Measurements from ENCODE around the gene SMCO1.

DNA sequence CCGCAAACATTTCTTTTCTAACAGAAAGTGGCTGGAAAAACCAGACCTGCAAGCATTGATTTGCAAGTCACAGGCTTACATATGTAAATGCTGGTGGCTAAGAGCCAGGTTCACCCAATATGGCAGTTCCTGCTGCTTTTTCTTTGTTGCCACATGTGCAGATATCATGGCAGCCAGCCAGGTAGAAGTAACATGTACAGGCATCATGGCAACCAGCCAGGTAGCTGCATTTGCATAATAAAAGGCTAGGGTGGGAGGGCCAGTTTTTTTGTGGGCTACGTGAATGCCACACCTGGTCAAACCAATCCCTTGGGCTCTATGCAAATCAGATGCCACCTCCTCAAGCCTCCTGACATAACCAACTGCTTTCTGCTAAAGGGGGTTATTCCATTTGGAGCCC is 2.8 kb upstream of the SMCO1 start:
- TF ChIP-seq, protein P1, sequence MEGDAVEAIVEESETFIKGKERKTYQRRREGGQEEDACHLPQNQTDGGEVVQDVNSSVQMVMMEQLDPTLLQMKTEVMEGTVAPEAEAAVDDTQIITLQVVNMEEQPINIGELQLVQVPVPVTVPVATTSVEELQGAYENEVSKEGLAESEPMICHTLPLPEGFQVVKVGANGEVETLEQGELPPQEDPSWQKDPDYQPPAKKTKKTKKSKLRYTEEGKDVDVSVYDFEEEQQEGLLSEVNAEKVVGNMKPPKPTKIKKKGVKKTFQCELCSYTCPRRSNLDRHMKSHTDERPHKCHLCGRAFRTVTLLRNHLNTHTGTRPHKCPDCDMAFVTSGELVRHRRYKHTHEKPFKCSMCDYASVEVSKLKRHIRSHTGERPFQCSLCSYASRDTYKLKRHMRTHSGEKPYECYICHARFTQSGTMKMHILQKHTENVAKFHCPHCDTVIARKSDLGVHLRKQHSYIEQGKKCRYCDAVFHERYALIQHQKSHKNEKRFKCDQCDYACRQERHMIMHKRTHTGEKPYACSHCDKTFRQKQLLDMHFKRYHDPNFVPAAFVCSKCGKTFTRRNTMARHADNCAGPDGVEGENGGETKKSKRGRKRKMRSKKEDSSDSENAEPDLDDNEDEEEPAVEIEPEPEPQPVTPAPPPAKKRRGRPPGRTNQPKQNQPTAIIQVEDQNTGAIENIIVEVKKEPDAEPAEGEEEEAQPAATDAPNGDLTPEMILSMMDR (IDR thresholded peaks at IDR 0.05; ENCODE audit: poor library complexity): no peak
- no peak for TF ChIP-seq EZH2 (IDR thresholded peaks at IDR 0.05; ENCODE audit: borderline replicate concordance)

Data from hepatocyte (in vitro differentiated cells).